Activated CD4-positive, alpha-beta T cell treated with anti-CD3 and anti-CD28 coated beads for 36 hours (primary cell): ENCODE measurements around the gene DLST. TPM values are rescaled to one million over a fixed set of nuclear protein-coding genes. Genes with fewer than 3 reads are reported as not detected.

ENCODE experiments used
- ATAC-seq: fragments of 200-7000 bp; cut with Tn5 transposase; one replicate; pipeline ENCODE4 v1.10.0; 2021; ENCODE audit warnings: mild to moderate bottlenecking, moderate library complexity
- CTCF ChIA-PET: fragments of 350-600 bp; sonication (Branson Sonifier 250); formaldehyde crosslinking; loops from one replicate; lab custom pipeline; 2021; ENCODE audit warnings: antibody characterized with exemption; lab: Charles Lee
- POLR2A ChIA-PET: fragments of 350-600 bp; sonication (Branson Sonifier 250); formaldehyde crosslinking; loops from one replicate; lab custom pipeline; 2021; ENCODE audit warnings: antibody characterized with exemption, inconsistent platforms; lab: Charles Lee
- DNase-seq: peaks from one replicate; pipeline ENCODE4 v3.0.0-alpha.2; 2020
- H3K27ac Mint-ChIP-seq: one replicate; pipeline ENCODE4 v1.8.0; 2021; ENCODE audit warnings: mixed read lengths
- H3K27me3 Mint-ChIP-seq: one replicate; pipeline ENCODE4 v1.8.0; 2021; ENCODE audit warnings: mixed read lengths
- H3K36me3 Mint-ChIP-seq: one replicate; pipeline ENCODE4 v1.8.0; 2021; ENCODE audit warnings: low read depth, mixed read lengths
- H3K4me1 Mint-ChIP-seq: one replicate; pipeline ENCODE4 v1.8.0; 2021; ENCODE audit warnings: mixed read lengths
- H3K4me3 Mint-ChIP-seq: one replicate; pipeline ENCODE4 v1.8.0; 2021; ENCODE audit warnings: mild to moderate bottlenecking, moderate library complexity, mixed read lengths
- H3K9me3 Mint-ChIP-seq: one replicate; pipeline ENCODE4 v1.8.0; 2021; ENCODE audit warnings: low read depth, mixed read lengths
- intact Hi-C, 2 experiments: fragments of 100-400 bp; cut with DNase I in 1 of 2; cut with micrococcal nuclease in 1 of 2; formaldehyde crosslinking; loops; one replicate each; pipeline versions ENCODE4 v1.14.2 to v1.15.1; 2022 to 2024; cut with DNase I, micrococcal nuclease
- total RNA-seq, 2 experiments: library from RNA; stranded (reverse); gene quantifications; one replicate each; pipeline ENCODE4 v1.2.3, GENCODE V29; 2021

The DLST gene
- total RNA-seq, 2 experiments from 2014 or later = 103 to 120 TPM

DNA sequence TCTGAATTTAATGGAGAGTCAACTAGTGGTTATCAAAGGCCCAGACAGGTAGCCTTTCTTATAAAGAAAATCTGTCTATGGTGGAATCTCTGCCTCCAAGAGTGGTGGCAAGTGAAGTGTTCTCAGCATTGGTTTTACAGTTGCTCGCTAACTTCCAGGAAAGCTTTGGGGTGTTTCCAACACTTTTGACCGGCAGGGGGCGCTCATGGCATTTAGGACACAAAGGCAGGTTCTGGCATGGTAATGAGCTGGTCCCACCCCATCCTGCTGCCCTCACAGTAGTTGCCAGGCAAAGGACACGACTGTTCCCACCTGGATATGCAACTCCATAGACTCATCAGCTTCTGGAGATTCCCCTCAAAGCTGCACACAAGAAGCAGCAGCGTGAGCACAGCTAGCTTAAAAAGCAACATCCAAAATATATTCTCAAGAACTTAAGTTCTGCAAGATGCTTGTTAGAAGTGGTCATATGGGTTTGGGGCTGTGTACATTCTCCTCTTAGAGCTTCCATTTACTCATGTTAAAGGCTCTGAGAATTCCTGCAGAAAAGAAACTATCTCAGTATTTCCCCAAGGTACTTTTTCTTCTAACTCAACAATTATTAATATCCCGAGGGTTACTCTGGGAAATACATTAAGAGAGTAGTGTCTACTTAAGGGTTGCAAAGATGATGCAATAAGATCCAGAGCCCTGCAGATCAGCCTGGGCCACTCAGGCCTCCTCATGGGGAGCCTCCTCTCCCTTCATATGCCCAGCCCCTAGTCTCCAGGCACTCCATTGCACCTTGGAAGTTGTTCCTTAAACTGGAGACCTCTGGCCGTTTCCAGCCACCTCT is 20.6 kb upstream of the DLST start:
- Mint-ChIP-seq H3K4me1 (peaks cover 7% of the 10 kb centered on the region), H3K4me3 (no peak overlapping the region), H3K36me3 (no peaks in the 10 kb centered on the region), H3K9me3 (no peaks in the 10 kb centered on the region), H3K27me3 (no peaks in the 10 kb centered on the region), H3K27ac (no peak overlapping the region)
- POLR2A ChIA-PET = interaction anchor here (0.6 to 0.8 kb wide), 2 partner anchors 15 to 45 kb away, joined by 3 to 4 read pairs; partner anchors contain the start of gene PROX2
- ATAC-seq (peak; percentile 93), DNase-seq (peak; percentile 96)
- CTCF ChIA-PET = interaction anchor here (0.6 to 9.0 kb wide), 48 partner anchors 8 to 443 kb away, joined by 3 to 250 read pairs (median 4); partner anchors contain the start of genes DLST, EIF2B2, PROX2 and RPS6KL1
- intact Hi-C loops = loop anchor here (1.0 to 5.0 kb wide), 4 partner anchors 44 to 441 kb away; no protein-coding TSS in a partner anchor

DNA sequence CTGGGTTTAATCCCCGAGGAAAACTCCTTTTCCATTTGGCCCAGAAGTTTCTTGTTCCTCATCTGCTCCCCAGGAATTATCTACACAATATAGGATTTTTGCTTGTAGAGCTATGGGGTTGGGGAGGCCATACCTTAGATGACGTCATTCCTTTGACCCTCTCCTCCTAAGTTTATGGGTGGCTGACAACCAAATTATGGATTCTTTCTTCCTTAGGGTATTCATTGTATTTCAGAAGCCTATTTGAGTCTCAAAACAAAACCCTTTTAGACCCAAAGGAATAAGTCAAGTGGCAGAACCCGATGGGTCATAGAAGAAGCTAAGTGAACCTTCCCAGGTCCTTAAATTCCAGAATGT is 20.0 kb upstream of the DLST start:
- ATAC-seq (no peak), DNase-seq (no peak)
- no peaks in the 10 kb centered on the region for H3K36me3 Mint-ChIP-seq
- H3K4me3 Mint-ChIP-seq = no peak overlapping the region
- intact Hi-C loops = loop anchor here (1.0 to 5.0 kb wide), 4 partner anchors 44 to 441 kb away; no protein-coding TSS in a partner anchor
- H3K9me3 Mint-ChIP-seq = no peaks in the 10 kb centered on the region
- peaks cover 12% of the 10 kb centered on the region for H3K4me1 Mint-ChIP-seq
- no peak overlapping the region for H3K27ac Mint-ChIP-seq
- no peaks in the 10 kb centered on the region for H3K27me3 Mint-ChIP-seq
- POLR2A ChIA-PET = interaction anchor here (0.8 kb wide), 1 partner anchor 44 kb away, joined by 3 read pairs; no protein-coding TSS in a partner anchor
- CTCF ChIA-PET = interaction anchor here (0.7 to 9.0 kb wide), 26 partner anchors 11 to 442 kb away, joined by 3 to 250 read pairs (median 7); partner anchors contain the start of genes DLST, PROX2 and RPS6KL1

DNA sequence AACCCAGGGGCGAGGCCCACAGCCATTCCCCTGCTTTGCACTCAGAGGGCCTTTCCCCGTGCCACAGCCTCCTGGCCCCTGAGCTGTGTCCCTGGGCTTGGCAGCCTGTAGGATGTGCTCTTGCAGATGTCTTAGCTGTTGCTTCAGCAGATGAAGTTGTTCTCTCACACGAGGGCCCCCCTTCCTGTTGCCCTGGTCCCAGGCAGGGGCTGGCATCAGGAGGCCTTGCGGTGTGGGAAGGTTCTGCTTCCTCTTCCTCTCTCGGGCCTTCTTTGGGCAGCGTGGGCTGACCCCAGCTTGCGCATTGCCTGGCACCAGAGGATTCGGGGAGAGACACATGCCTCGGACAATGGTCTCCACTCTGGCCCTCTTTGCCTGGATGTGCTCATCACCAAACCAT is 18.4 kb upstream of the DLST start:
- no peak for ATAC-seq
- Mint-ChIP-seq H3K27me3 (no peaks in the 10 kb centered on the region), H3K27ac (no peak overlapping the region), H3K4me1 (peaks cover 24% of the 10 kb centered on the region), H3K4me3 (no peak overlapping the region), H3K9me3 (no peaks in the 10 kb centered on the region), H3K36me3 (no peaks in the 10 kb centered on the region)
- ChIA-PET CTCF (interaction anchor here (0.6 to 9.0 kb wide), 11 partner anchors 8 to 226 kb away, joined by 3 to 250 read pairs (median 11); partner anchors contain the start of gene RPS6KL1), POLR2A (interaction anchor here (0.6 kb wide), 2 partner anchors 60 to 269 kb away, joined by 3 read pairs; no protein-coding TSS in a partner anchor)
- no peak for DNase-seq
- intact Hi-C loops = loop anchor here in 1 of 2 experiments (5.0 kb wide), 1 partner anchor 439 kb away; no protein-coding TSS in a partner anchor

DNA sequence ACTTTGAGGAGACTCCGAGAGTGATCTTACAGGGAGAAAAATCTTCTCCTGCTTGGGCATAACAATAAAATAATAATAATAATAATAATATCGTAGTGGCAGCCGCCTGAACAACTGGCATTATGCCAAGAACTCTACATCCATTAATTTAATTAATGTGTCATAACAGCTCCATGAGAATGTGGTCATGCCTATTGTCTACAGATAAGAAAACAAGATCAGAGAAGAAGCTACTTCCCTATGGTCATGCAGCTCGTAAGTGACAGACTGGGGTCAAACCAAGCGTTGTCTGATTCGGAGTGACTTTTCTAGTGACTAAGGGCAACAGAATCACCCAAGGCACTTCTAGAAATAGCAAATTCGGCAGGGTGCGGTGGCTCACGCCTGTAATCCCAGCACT is 17.5 kb upstream of the DLST start:
- H3K4me1 Mint-ChIP-seq = peaks cover 26% of the 10 kb centered on the region
- POLR2A ChIA-PET = no interaction called here
- no peaks in the 10 kb centered on the region for H3K27me3 Mint-ChIP-seq
- no peak overlapping the region for H3K4me3 Mint-ChIP-seq
- DNase-seq (no peak), ATAC-seq (no peak)
- H3K36me3 Mint-ChIP-seq = no peaks in the 10 kb centered on the region
- intact Hi-C loops = loop anchor here in 1 of 2 experiments (5.0 kb wide), 1 partner anchor 438 kb away; no protein-coding TSS in a partner anchor
- CTCF ChIA-PET = interaction anchor here (0.6 to 9.0 kb wide), 9 partner anchors 9 to 405 kb away, joined by 3 to 250 read pairs (median 11); partner anchors contain the start of gene PROX2
- H3K9me3 Mint-ChIP-seq = no peaks in the 10 kb centered on the region
- no peak overlapping the region for H3K27ac Mint-ChIP-seq

DNA sequence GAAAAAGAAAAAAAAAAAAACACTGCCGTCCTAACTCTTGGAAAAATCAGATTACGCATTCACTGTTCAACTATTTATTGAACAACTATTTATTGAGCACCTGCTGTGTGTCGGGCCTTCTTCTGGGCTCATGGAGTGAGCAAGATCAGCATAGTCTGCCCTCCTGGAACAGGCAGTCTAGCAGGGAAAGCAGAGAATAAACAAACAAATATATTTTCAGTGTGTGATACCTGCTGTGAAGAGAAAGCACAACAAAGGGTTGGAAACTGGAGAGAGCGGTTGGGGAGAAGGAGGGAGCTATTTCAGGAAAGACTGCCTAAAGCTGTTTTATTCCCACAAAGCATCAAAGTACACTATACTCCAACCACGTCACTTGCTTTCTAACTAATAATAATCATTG is 16.6 kb upstream of the DLST start:
- no peak overlapping the region for H3K27ac Mint-ChIP-seq
- no peaks in the 10 kb centered on the region for H3K9me3 Mint-ChIP-seq
- no peak overlapping the region for H3K4me3 Mint-ChIP-seq
- H3K4me1 Mint-ChIP-seq = peaks cover 26% of the 10 kb centered on the region
- ATAC-seq (no peak), DNase-seq (no peak)
- ChIA-PET CTCF (interaction anchor here (0.6 to 4.5 kb wide), 4 partner anchors 10 to 125 kb away, joined by 3 to 28 read pairs (median 8); partner anchors contain the start of gene PROX2), POLR2A (no interaction called here)
- intact Hi-C loops = no loop called here
- H3K27me3 Mint-ChIP-seq = no peaks in the 10 kb centered on the region
- no peaks in the 10 kb centered on the region for H3K36me3 Mint-ChIP-seq

DNA sequence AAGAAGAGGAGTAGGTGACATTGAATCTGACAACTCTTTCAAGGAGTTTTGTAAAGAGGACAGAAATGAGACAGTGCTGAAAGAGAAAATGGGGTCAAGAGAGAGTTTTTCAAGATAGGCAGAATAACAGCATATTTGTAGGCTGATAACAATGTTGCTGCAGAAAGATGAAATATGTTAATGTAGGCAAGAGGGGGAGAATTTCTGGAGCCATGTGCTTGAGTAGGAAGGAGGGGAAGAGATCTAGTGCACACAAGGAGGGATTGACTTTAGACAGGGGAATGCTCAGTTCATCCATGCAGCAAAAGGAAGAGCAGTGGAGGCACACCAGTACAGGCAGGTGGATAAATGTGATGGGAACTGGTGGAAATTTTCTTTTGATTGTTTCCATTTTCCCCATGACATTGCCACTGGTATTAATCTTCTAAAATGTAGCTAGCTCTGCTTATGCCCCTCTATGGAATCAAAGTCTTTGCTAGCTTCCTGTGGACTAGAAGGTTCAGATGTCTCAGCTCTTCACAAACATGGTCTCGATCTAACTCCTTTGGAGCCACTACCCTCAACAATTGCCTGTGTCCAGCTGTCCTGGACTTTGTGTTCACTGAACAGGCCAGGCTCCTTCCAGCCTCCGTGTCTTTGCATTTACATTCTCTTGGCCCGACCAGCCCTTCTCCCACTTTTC is 14.9 kb upstream of the DLST start:
- no peak overlapping the region for H3K4me3 Mint-ChIP-seq
- CTCF ChIA-PET = interaction anchor here (1.3 to 4.5 kb wide), 9 partner anchors 9 to 78 kb away, joined by 3 to 28 read pairs (median 8); partner anchors contain the start of genes DLST and PROX2
- H3K27me3 Mint-ChIP-seq = no peaks in the 10 kb centered on the region
- no peak for DNase-seq
- peaks cover 19% of the 10 kb centered on the region for H3K4me1 Mint-ChIP-seq
- H3K36me3 Mint-ChIP-seq = no peaks in the 10 kb centered on the region
- H3K27ac Mint-ChIP-seq = peak overlapping the region; percentile 14
- no peak for ATAC-seq
- intact Hi-C loops = loop anchor here in 1 of 2 experiments (2.0 kb wide), 1 partner anchor 14 kb away; the partner anchor contains the start of gene DLST
- H3K9me3 Mint-ChIP-seq = no peaks in the 10 kb centered on the region
- POLR2A ChIA-PET = interaction anchor here (1.1 to 1.2 kb wide), 2 partner anchors 9 to 11 kb away, joined by 4 to 5 read pairs; partner anchors contain the start of gene PROX2

DNA sequence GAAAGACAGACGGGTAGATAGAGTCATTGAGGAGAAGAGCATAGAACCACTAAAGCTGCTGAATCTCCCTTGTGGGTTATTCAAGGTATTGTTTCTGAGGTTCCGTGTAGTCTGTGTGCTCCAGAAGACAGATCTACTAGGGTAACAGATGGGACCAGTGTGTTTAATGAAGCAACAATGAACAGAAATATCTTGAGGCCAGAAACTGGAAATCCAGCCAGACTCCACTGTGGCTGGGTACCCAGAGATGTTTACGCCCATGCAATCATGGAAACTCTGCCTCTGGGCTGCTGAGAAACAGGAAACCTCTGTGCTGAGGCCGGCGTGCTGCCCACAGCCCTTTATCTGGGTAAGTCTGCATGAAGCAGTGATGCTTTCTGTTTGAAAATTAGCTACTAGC is 14.0 kb upstream of the DLST start:
- H3K9me3 Mint-ChIP-seq = no peaks in the 10 kb centered on the region
- ChIA-PET CTCF (interaction anchor here (0.7 to 4.5 kb wide), 17 partner anchors 9 to 723 kb away, joined by 3 to 28 read pairs (median 4); partner anchors contain the start of genes DLST and PROX2), POLR2A (interaction anchor here (0.6 to 1.2 kb wide), 2 partner anchors 9 to 11 kb away, joined by 3 to 4 read pairs; partner anchors contain the start of gene PROX2)
- peak overlapping the region; percentile 14 for H3K27ac Mint-ChIP-seq
- ATAC-seq (peak; percentile 96), DNase-seq (peak; percentile 79)
- no peaks in the 10 kb centered on the region for H3K36me3 Mint-ChIP-seq
- peaks cover 19% of the 10 kb centered on the region for H3K4me1 Mint-ChIP-seq
- no peaks in the 10 kb centered on the region for H3K27me3 Mint-ChIP-seq
- intact Hi-C loops = loop anchor here in 1 of 2 experiments (2.0 kb wide), 1 partner anchor 13 kb away; the partner anchor contains the start of gene DLST
- peak overlapping the region; percentile 3 for H3K4me3 Mint-ChIP-seq

DNA sequence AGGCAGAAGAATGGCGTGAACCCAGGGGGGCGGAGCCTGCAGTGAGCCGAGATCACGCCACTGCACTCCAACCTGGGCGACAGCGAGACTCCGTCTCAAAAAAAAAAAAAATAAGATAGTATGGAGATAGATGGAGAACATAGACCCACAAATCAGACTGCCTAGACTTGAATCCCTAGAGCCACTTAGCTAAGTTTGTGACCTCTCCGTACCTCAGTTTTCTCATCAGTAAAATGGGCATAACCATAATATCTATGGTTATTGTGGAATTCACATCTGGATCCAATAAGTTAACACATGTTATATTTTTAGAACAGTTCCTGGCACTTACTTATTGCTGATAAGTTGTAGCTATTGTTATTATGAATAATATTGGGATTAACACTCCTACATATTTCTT is 13.0 kb upstream of the DLST start:
- H3K27me3 Mint-ChIP-seq = no peaks in the 10 kb centered on the region
- intact Hi-C loops = no loop called here
- no peaks in the 10 kb centered on the region for H3K36me3 Mint-ChIP-seq
- H3K4me1 Mint-ChIP-seq = peaks cover 19% of the 10 kb centered on the region
- DNase-seq = no peak
- no peaks in the 10 kb centered on the region for H3K9me3 Mint-ChIP-seq
- H3K27ac Mint-ChIP-seq = no peak overlapping the region
- ATAC-seq = no peak
- POLR2A ChIA-PET = interaction anchor here (0.7 to 1.0 kb wide), 2 partner anchors 12 to 14 kb away, joined by 3 to 4 read pairs; no protein-coding TSS in a partner anchor
- no peak overlapping the region for H3K4me3 Mint-ChIP-seq
- CTCF ChIA-PET = interaction anchor here (0.9 to 4.5 kb wide), 12 partner anchors 7 to 76 kb away, joined by 3 to 28 read pairs (median 6); partner anchors contain the start of gene PROX2

DNA sequence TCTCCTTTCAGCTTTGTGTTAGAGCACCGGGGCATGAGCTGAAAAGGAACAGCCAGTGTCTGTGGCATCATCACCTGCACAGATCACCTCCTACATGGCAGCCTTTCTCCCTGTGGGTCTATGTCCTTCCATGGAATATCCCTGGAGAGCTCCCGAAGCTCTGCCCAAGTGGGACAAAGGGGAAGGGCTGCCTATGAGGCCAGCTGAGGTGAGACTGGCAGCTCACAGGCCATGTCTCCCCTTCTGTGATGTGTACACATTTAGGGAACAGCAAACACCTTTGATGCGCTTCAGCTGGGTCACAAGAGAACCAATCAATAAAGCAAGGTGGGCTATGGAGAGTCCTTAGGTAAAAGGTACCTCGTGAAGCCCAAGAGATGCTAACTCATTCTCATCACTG is 9.9 kb upstream of the DLST start:
- no peak overlapping the region for H3K4me3 Mint-ChIP-seq
- H3K36me3 Mint-ChIP-seq = no peaks in the 10 kb centered on the region
- no peak for ATAC-seq
- H3K27me3 Mint-ChIP-seq = no peaks in the 10 kb centered on the region
- ChIA-PET CTCF (interaction anchor here (0.8 to 4.5 kb wide), 4 partner anchors 9 to 82 kb away, joined by 4 to 61 read pairs (median 9); no protein-coding TSS in a partner anchor), POLR2A (no interaction called here)
- intact Hi-C loops = no loop called here
- no peaks in the 10 kb centered on the region for H3K9me3 Mint-ChIP-seq
- H3K27ac Mint-ChIP-seq = no peak overlapping the region
- no peak for DNase-seq
- peaks cover 27% of the 10 kb centered on the region for H3K4me1 Mint-ChIP-seq

DNA sequence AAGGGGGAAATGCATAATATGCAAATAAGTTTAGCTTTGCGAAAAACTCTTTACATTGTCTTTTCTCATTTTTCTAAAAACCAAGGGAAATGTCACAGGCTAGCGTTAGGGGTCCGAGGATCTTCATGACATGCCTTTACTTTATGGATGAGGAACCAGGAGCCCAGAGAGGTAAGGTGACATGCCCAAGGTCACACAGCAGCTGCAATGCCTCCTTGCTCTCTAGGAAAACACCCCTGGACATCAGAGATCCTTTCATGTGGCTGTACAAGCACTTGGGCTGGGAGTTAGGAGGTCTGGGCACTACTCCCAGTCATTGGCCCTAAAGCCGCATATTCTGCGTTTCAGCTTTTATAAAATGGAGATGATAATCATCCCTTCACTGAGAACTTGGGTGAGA is 6.5 kb upstream of the DLST start:
- Mint-ChIP-seq H3K36me3 (no peaks in the 10 kb centered on the region), H3K27ac (no peak overlapping the region), H3K4me1 (peaks cover 27% of the 10 kb centered on the region), H3K9me3 (no peaks in the 10 kb centered on the region), H3K4me3 (no peak overlapping the region), H3K27me3 (no peaks in the 10 kb centered on the region)
- no peak for ATAC-seq
- ChIA-PET POLR2A (no interaction called here), CTCF (interaction anchor here (0.6 to 12.0 kb wide), 4 partner anchors 8 to 266 kb away, joined by 3 to 98 read pairs (median 15); no protein-coding TSS in a partner anchor)
- DNase-seq = no peak
- intact Hi-C loops = no loop called here
